Osteocyte (in vitro differentiated cells): ENCODE results near the gene ARMCX6. TPM values are rescaled to one million over a fixed set of nuclear protein-coding genes. Genes with fewer than 3 reads are reported as not detected.
"Not testable (repeated sequence)": the region's sequence is repeated elsewhere in the genome, so short reads cannot be mapped to it uniquely, and the experiment has no call there.

Source experiments
- DNase-seq: peaks from one replicate; pipeline ENCODE4 v3.0.0; 2021; ENCODE audit warnings: mixed read lengths; ENCODE audit not compliant: unreplicated experiment; ENCODE audit errors: extremely low spot score
- H3K27ac Mint-ChIP-seq: one replicate; pipeline ENCODE4 v1.8.0; 2021; ENCODE audit warnings: mild to moderate bottlenecking, mixed read lengths; ENCODE audit not compliant: unreplicated experiment
- H3K27me3 Mint-ChIP-seq: one replicate; pipeline ENCODE4 v1.8.0; 2021; ENCODE audit warnings: mixed read lengths; ENCODE audit not compliant: unreplicated experiment
- H3K36me3 Mint-ChIP-seq: one replicate; pipeline ENCODE4 v1.8.0; 2021; ENCODE audit warnings: mixed read lengths; ENCODE audit not compliant: unreplicated experiment
- H3K4me1 Mint-ChIP-seq: one replicate; pipeline ENCODE4 v1.8.0; 2021; ENCODE audit warnings: mixed read lengths; ENCODE audit not compliant: unreplicated experiment
- H3K4me3 Mint-ChIP-seq: one replicate; pipeline ENCODE4 v1.8.0; 2021; ENCODE audit warnings: mild to moderate bottlenecking, moderate library complexity, mixed read lengths; ENCODE audit not compliant: unreplicated experiment
- H3K9me3 Mint-ChIP-seq: one replicate; pipeline ENCODE4 v1.8.0; 2021; ENCODE audit warnings: mixed read lengths; ENCODE audit not compliant: unreplicated experiment
- CTCF ChIP-seq: fragments of 200-600 bp; sonication (generic); IDR thresholded peaks from 2 replicates; pipeline ENCODE4 v1.5.0; 2021; ENCODE audit warnings: antibody characterized with exemption, mild to moderate bottlenecking, moderate library complexity
- total RNA-seq: library from RNA; stranded (reverse); gene quantifications from 2 replicates; pipeline ENCODE4 v1.2.1, GENCODE V29; 2021

ARMCX6 gene
- total RNA-seq, 1 donor from 2014 or later, result 73.5 TPM

- Mint-ChIP-seq H3K4me3 (no peak overlapping the region), H3K36me3 (no peaks in the 10 kb centered on the region), H3K27me3 (no peaks in the 10 kb centered on the region), H3K9me3 (no peaks in the 10 kb centered on the region), H3K27ac (no peak overlapping the region), H3K4me1 (peaks cover 10% of the 10 kb centered on the region)
- TF ChIP-seq CTCF, result no peak
- no peak for DNase-seq
Observed at GRCh38 chrX:101656817-101657216, 39.0 kb upstream of the ARMCX6 start.

- no peak overlapping the region for H3K4me3 Mint-ChIP-seq
- H3K4me1 Mint-ChIP-seq, result peaks cover 10% of the 10 kb centered on the region
- H3K36me3 Mint-ChIP-seq, result no peaks in the 10 kb centered on the region
- no peak for TF ChIP-seq CTCF
- DNase-seq, result no peak
- no peaks in the 10 kb centered on the region for H3K27me3 Mint-ChIP-seq
- H3K9me3 Mint-ChIP-seq, result no peaks in the 10 kb centered on the region
- H3K27ac Mint-ChIP-seq, result no peak overlapping the region
Observed at GRCh38 chrX:101655534-101655933, 37.7 kb upstream of the ARMCX6 start.

- not testable (repeated sequence) for H3K36me3 Mint-ChIP-seq, DNase-seq, H3K4me1 Mint-ChIP-seq, H3K4me3 Mint-ChIP-seq, H3K27me3 Mint-ChIP-seq, H3K9me3 Mint-ChIP-seq, H3K27ac Mint-ChIP-seq
Observed at GRCh38 chrX:101647716-101648115, 29.9 kb upstream of the ARMCX6 start.

GRCh38 chrX:101642093-101642492 is 24.3 kb upstream of the ARMCX6 start:
- DNase-seq, result no peak
- no peaks in the 10 kb centered on the region for H3K27me3 Mint-ChIP-seq
- no peaks in the 10 kb centered on the region for H3K36me3 Mint-ChIP-seq
- H3K4me1 Mint-ChIP-seq, result no peaks in the 10 kb centered on the region
- H3K27ac Mint-ChIP-seq, result no peak overlapping the region
- H3K4me3 Mint-ChIP-seq, result no peak overlapping the region
- peaks cover 5% of the 10 kb centered on the region for H3K9me3 Mint-ChIP-seq
- no peak for TF ChIP-seq CTCF

GRCh38 chrX:101639583-101639982 is 21.8 kb upstream of the ARMCX6 start:
- no peak for TF ChIP-seq CTCF
- no peaks in the 10 kb centered on the region for H3K27me3 Mint-ChIP-seq
- peaks cover 5% of the 10 kb centered on the region for H3K9me3 Mint-ChIP-seq
- H3K36me3 Mint-ChIP-seq, result no peaks in the 10 kb centered on the region
- DNase-seq, result no peak
- H3K4me3 Mint-ChIP-seq, result no peak overlapping the region
- no peak overlapping the region for H3K27ac Mint-ChIP-seq
- no peaks in the 10 kb centered on the region for H3K4me1 Mint-ChIP-seq

GRCh38 chrX:101619364-101619763 is 1.6 kb upstream of the ARMCX6 start:
- H3K36me3 Mint-ChIP-seq, result peaks cover 10% of the 10 kb centered on the region
- H3K4me3 Mint-ChIP-seq, result no peak overlapping the region
- TF ChIP-seq CTCF, result no peak
- no peak for DNase-seq
- H3K9me3 Mint-ChIP-seq, result peaks cover 13% of the 10 kb centered on the region
- peaks cover 23% of the 10 kb centered on the region for H3K4me1 Mint-ChIP-seq
- H3K27me3 Mint-ChIP-seq, result no peaks in the 10 kb centered on the region
- no peak overlapping the region for H3K27ac Mint-ChIP-seq
